GM18951 (cell line): ENCODE measurements around the gene LMAN2.
"Not testable (repeated sequence)": the region's sequence is repeated elsewhere in the genome, so short reads cannot be mapped to it uniquely, and the experiment has no call there.

Experiments used
- POLR2A ChIP-seq: IDR thresholded peaks from 4 replicates; pipeline ENCODE4 v1.6.1; 2011; ENCODE audit warnings: mild to moderate bottlenecking; ENCODE audit not compliant: insufficient read length, insufficient read depth; ENCODE audit errors: extremely low read depth
- in situ Hi-C: fragments of 300-500 bp; cut with MboI; formaldehyde crosslinking; loops from one replicate; pipeline ENCODE4 v1.12.0; 2022; ENCODE audit warnings: low sequenced_read_pairs, mixed read lengths, inconsistent platforms; ENCODE audit not compliant: unreplicated experiment

Gene LMAN2

DNA sequence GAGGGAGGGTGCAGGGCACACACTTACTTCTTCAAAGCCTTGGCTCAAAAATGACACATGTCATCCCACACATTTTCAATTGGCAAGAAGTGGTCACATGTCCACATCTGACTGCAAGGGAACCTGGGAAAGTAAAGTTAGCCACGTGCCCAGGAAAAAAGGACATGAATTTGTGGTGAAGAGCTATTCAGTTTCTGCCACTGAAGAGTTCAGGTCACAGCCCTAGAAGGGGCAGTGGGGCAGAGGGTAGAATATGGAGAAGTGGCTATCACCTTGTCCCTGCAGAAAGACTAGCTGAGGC is 4.3 kb upstream of the LMAN2 start:
- in situ Hi-C loops, result no loop called here
- TF ChIP-seq POLR2A, result no peak

DNA sequence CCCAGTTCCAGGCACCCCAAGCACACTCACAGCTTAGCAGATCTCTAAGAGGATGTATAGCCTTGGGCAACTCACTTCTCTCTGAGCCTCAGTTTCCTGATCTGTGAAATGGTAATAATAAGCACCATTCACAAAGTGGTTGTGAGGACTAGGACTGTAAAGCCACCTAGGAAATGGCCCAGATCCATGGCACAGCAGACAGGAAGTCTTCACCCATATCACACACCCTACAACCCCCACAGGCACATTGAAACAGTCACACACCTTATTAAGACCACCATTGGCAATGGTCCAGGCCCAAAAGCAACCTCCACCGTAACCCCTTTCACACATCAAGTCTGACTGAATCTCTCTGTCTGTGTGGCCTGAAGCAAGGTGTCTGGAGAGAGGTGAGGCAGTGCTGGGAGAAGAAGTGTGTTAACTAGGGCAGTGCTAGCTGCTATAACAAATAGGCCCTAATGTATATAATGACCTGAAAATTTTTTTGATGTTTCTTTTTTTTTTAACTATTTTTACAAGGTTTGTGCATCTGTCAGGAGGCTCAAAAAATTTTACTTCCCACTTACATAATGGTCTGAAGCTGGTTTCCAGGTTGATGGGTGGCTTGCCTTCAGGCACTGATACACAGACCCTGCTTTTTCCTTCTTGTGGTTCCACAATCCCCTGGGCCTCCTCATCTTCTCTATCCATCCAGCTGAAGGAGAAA is 3.8 kb upstream of the LMAN2 start:
- TF ChIP-seq POLR2A, result no peak
- in situ Hi-C loops, result no loop called here

DNA sequence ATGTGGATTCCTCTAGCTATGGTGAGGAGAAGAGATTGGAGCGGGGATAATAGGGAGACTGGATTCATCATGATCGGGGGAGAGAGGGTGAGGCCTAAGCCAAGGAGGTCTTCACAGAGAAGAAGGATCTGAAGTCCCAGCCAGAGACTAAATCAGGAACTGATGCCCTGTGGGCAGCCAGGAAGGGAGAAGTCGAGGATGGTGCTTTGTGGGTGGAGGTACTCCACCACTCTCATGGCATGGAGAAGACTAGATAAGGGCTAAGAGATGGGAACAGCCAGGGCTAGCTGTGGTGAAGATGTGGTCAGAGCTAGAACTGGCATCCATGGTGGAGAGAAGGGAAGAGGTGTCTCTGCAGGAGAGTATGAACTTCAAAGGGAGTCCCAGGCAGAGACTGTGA is 3.2 kb upstream of the LMAN2 start:
- in situ Hi-C loops, result no loop called here

DNA sequence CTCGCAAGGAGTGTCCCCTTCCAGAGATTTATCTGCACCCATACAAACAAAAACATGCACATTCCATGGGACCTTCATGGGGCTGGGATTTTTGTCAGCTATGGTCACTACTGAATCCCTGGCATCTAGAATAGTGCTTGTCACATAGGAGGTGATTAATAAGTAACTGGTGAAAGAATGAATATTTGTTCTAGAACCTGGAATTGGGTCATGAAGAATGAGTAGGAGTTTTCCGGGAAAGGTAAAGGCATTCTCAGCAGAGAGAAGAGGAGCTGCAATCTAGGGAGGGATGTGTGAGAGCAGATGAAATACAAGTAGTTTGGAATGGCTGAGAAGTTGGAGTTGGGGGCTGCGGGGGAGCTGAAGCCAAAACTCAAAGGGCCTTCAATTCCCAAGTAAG is 2.8 kb upstream of the LMAN2 start:
- in situ Hi-C loops, result no loop called here
- no peak for TF ChIP-seq POLR2A

More for the DNA sequence above, 3.2 kb upstream of the LMAN2 start:
- no peak for TF ChIP-seq POLR2A

DNA sequence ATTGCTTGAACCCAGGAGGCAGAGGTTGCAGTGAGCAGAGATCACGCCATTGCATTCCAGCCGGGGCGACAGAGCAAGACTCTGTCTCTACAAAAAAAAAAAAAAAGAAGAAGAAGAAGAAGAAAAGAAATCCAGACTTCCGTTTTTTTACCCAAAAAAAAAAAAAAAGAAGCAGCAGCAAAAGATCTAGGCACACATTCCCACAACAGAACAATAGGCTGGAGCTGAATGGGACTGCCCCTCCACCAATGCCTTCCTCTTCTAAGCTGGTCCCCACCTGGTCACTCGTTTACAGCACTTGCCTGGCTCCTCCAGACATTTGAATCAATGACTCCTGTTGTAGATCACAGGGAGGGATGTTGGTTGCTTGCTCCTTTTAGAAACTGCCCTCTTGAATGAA is 1.6 kb upstream of the LMAN2 start:
- in situ Hi-C loops, result no loop called here
- no peak for TF ChIP-seq POLR2A

DNA sequence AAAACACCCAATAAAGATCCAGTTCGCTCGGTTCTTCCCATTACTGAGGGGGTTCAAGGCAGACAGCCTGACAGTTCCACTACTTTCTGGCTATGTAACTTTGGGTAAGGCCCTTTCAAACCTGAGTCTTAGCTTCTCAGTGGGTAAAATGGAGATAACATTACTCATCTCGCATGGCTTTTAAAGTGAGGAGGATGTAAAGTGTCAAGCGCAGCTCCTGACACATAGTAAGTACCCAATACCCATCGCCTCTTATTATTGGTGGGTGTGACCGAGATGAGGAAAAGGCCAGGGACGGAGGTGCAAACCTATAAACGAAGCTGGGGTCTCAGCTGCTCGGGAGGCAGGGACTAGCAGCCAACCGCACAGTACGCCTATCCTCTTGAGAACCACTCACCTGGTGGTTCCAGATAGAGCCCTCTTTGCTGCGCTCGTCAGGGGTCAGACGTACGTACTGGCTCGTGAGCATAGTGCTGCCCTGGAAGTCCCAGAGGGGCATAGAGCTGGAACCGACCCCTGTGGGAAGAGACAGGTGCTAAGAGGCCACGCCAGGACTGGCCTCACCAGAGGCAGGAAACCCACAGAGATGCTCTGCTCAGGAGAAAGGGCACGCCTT is 584 bp downstream of the LMAN2 start:
- in situ Hi-C loops, result no loop called here
- TF ChIP-seq POLR2A, result no peak

DNA sequence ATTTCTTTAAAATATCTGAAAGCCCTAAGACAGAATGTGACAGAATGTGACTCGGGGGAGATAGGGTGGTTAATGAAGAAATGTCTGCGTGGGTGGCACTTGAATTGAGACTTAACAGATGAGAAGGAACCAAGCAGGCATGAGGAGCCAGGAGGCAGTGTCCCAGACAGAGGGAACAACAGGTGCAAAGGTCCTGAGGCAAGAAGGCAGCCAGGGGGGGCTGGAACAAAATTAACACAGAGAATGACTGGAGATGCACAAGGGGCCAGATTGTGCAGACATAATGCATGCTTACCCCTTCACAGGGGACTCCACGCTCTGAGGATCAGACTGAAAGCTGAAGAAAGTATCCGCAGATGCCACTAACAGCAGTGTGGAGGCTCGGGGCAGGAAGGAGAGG is 1.7 kb downstream of the LMAN2 start:
- no peak for TF ChIP-seq POLR2A
- in situ Hi-C loops, result no loop called here

DNA sequence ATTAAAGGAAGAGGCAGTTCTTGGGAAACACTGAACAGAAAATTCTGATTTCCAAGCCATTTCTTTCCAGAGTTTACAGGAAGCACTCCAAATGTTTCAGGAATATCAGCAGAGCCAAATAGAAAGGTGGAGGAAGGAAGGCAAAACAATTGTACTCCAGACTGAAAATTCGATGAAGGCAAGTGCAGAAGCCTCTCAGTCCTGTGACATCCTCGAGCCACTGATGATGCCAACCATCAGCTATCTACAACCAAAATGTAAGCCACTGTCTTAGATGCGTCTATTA is 2.2 kb downstream of the LMAN2 start:
- in situ Hi-C loops, result no loop called here

DNA sequence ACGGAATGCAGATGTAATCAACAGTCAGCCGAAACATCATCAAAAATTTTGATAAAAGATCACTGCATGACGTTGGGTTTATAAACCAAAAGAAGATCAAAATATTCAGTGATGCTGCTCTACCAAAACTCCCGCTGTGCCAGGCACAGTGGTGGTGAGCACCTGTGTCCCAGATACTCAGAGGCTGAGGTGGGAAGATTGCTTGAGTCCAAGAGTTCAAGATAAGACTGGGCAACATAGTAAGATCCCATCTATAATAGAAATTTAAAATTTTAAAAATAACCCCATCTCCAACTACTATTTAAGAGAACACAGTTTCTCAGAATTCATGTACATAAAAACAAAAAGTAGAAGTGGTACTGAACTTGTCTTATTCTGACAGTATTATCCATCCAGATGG is 3.8 kb downstream of the LMAN2 start:
- in situ Hi-C loops, result no loop called here

More for the DNA sequence above, 2.2 kb downstream of the LMAN2 start:
- no peak for TF ChIP-seq POLR2A

DNA sequence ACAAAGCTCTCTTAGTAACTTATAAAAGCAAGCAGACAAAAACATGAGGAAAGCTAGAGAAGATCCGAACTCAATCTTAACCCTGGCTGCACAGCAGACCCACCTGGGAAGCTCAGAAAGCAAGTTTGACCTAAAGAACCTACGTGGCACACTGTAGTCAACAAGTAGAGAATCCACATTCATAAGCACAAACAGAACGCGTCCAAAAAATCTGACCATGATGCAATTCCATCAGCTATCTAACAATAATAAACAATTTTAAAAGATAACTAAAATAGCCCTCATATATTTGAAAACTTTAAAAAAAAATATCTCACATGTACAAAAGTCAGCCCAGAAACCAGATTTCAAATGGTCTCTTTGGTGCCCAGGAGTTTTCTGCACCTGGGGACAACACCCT is 4.6 kb downstream of the LMAN2 start:
- no peak for TF ChIP-seq POLR2A
- in situ Hi-C loops, result no loop called here

More for the DNA sequence above, 3.8 kb downstream of the LMAN2 start:
- TF ChIP-seq POLR2A, result no peak

DNA sequence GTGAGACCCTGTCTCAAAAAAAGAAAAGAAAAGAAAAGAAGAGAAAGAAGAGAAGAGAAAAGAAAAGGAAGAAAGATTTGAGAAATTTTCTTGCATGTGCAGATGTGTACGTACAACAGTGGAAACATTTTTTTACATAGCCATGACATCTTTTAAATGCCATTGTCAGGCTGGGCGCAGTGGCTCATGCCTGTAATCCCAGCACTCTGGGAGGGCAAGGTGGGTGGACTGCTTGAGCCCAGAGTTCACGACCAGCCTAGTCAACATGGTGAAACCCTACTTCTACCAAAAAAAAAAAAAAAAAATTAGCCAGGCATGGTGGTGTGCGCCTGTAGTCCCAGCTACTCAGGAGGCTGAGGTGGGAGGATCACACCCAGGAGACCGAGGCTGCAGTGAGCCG is 6.6 kb downstream of the LMAN2 start:
- in situ Hi-C loops, result no loop called here

DNA sequence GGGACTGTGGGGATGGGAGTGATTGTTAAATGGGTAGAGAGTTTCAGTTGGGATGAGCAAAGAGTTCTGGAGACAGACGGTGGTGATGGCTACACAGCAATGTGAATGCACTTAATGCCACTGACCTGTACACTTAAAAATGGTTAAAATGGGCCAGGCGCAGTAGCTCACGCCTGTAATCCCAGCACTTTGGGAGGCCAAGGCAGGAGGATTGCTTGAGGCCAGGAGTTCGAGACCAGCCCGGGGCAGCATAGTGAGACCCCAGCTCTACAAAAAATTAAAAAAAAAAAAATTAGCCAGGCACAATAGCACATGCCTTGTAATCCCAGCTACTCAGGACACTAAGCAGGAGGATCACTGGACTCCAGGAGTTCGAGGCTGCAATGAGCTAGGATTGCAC is 7.7 kb downstream of the LMAN2 start:
- in situ Hi-C loops, result no loop called here

More for the DNA sequence above, 6.6 kb downstream of the LMAN2 start:
- no peak for TF ChIP-seq POLR2A

DNA sequence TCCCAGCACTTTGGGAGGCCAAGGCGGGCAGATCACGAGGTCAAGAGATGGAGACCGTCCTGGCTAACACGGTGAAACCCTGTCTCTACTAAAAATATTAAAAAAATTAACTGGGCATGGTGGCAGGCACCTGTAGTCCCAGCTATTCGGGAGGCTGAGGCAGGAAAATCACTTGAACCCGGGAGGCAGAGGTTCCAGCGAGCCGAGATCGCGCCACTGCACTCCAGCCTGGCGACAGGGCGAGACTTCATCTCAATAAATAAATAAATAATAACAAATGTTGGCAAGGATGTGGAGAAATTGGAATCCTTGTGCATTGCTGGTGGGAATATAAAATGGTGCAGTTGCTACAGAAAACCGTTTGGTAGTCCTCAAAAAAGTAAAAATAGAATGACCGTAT is 8.5 kb downstream of the LMAN2 start:
- in situ Hi-C loops, result not testable (repeated sequence)

More for the DNA sequence above, 7.7 kb downstream of the LMAN2 start:
- no peak for TF ChIP-seq POLR2A

DNA sequence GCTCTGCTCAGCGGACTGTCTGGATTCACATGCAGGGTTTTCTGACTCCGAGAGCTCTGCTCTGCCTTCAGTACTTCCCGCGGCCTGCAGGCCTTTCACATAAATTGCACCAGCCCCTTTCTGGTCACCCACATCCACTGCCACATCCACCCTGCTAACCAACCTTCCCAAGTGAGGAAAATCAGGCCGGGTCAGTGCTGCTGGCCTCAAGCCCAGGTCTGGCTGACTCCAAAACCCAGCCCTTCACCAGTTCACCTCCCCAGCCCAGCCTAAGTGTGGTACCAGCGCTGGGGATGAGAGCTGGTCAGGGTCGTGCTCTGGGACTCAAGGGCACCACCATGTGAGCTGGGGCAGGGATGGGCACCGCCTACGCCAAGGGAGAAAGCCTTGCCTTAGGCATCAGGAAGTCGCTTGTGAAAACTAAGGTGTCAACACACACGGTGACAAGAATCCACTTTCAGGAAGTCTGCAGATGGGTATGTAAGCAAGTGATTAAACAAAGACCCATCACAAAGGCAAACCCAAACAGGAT is 12.3 kb downstream of the LMAN2 start:
- no peak for TF ChIP-seq POLR2A
- in situ Hi-C loops, result no loop called here

DNA sequence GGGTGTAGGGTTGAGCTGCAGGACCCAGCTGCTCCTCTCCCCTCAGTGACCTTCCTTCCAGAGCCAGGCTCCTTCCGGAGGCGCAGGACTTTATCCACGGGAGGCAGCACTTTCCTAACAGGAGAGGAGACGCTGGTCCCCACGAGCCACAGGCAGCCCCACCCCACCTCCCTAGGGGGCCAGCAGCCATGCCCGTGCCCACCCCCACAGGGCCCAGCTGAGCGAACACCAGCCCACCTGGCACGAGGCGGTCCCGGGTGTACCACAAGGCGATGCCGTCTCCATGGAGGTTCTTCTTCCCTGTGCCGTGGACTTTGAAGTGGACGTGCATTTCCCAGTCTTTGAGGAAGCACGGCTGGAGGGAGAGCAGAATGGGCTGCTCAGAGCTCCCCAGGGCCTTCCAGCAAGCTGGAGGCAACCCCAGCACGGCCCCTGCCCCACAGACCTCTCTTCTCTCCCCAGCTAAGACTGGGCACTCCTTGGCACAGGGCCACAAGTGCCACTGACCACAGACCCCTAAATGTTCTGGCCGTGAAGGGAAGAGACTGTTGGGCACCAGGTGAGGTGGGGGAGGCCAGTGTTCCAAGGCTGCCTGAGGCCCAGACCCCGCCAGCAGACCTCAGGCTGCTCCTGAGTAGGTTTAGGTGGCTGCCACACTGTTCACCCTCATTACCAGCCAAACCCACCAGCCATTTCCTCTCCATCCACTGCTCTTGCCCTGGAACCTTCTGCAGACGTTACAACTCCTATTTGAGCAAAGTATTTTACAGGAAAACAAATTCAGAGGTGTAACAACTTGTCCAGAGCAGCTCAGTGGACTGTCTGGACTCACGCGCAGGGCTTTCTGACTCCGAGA is 13.0 kb downstream of the LMAN2 start:
- in situ Hi-C loops, result no loop called here
- TF ChIP-seq POLR2A, result no peak
